Muscle layer of colon (tissue), 2 donors: ENCODE data around the gene NEO1.

Experiments
- H3K27ac ChIP-seq: one replicate; pipeline ENCODE4 v1.7.0; 2013; ENCODE audit warnings: low read depth, mild to moderate bottlenecking, low read length, moderate library complexity
- H3K27me3 ChIP-seq, 2 donors: one replicate each; pipeline ENCODE4 v1.7.0; 2013; ENCODE audit warnings: low read length in 2 of 2, mild to moderate bottlenecking in 2 of 2; ENCODE audit not compliant: insufficient read depth in 2 of 2, control insufficient read depth in 1 of 2
- H3K36me3 ChIP-seq: one replicate; pipeline ENCODE4 v1.7.0; 2013; ENCODE audit warnings: mild to moderate bottlenecking, low read length; ENCODE audit not compliant: insufficient read depth
- H3K4me1 ChIP-seq: one replicate; pipeline ENCODE4 v1.7.0; 2013; ENCODE audit warnings: mild to moderate bottlenecking, low read length; ENCODE audit not compliant: insufficient read depth
- H3K4me3 ChIP-seq, 2 donors: one replicate each; pipeline ENCODE4 v1.7.0; 2013; ENCODE audit warnings: low read length in 2 of 2, low read depth in 1 of 2, mild to moderate bottlenecking in 1 of 2, moderate library complexity in 1 of 2
- H3K9ac ChIP-seq: one replicate; pipeline ENCODE4 v1.7.0; 2013; ENCODE audit warnings: low read length
- H3K9me3 ChIP-seq: one replicate; pipeline ENCODE4 v1.7.0; 2013; ENCODE audit warnings: mild to moderate bottlenecking, low read length
- donor health status: abdominal sarcoma.
- donor health status: Adenocarcinoma of cecum.

NEO1 gene

GRCh38 chr15:73127302-73127936, 75.2 kb downstream of the NEO1 start:
- Histone ChIP-seq H3K27ac (no peak overlapping the region), H3K27me3 (no peaks in the 10 kb centered on the region), H3K4me3 (no peak overlapping the region), H3K9ac (no peak overlapping the region), H3K9me3 (no peaks in the 10 kb centered on the region), H3K4me1 (no peaks in the 10 kb centered on the region), H3K36me3 (peaks cover 4% of the 10 kb centered on the region)

- Histone ChIP-seq H3K4me1 (no peaks in the 10 kb centered on the region), H3K9ac (no peak overlapping the region), H3K36me3 (no peaks in the 10 kb centered on the region), H3K4me3 (no peak overlapping the region), H3K27me3 (no peaks in the 10 kb centered on the region), H3K9me3 (no peaks in the 10 kb centered on the region), H3K27ac (no peak overlapping the region)
Measured at GRCh38 chr15:73130830-73131229, 78.6 kb downstream of the NEO1 start.

GRCh38 chr15:73134196-73134595, 81.9 kb downstream of the NEO1 start:
- peaks cover 3% of the 10 kb centered on the region for H3K4me1 ChIP-seq
- H3K9me3 ChIP-seq = no peaks in the 10 kb centered on the region
- peaks cover 8% of the 10 kb centered on the region for H3K36me3 ChIP-seq
- no peaks in the 10 kb centered on the region for H3K27me3 ChIP-seq
- no peak overlapping the region for H3K27ac ChIP-seq
- no peak overlapping the region for H3K4me3 ChIP-seq
- H3K9ac ChIP-seq = no peak overlapping the region

GRCh38 chr15:73139041-73139743, 86.9 kb downstream of the NEO1 start:
- no peaks in the 10 kb centered on the region for H3K27me3 ChIP-seq
- H3K9me3 ChIP-seq = no peaks in the 10 kb centered on the region
- peaks cover 8% of the 10 kb centered on the region for H3K36me3 ChIP-seq
- no peak overlapping the region for H3K4me3 ChIP-seq
- peaks cover 10% of the 10 kb centered on the region for H3K4me1 ChIP-seq
- H3K27ac ChIP-seq = no peak overlapping the region
- no peak overlapping the region for H3K9ac ChIP-seq

- Histone ChIP-seq H3K4me3 (no peak overlapping the region), H3K27me3 (no peaks in the 10 kb centered on the region), H3K9ac (no peak overlapping the region), H3K4me1 (peaks cover 10% of the 10 kb centered on the region), H3K27ac (no peak overlapping the region), H3K36me3 (peaks cover 8% of the 10 kb centered on the region), H3K9me3 (no peaks in the 10 kb centered on the region)
Measured at GRCh38 chr15:73139744-73140553, 87.7 kb downstream of the NEO1 start.

- no peaks in the 10 kb centered on the region for H3K27me3 ChIP-seq
- peaks cover 5% of the 10 kb centered on the region for H3K36me3 ChIP-seq
- peaks cover 10% of the 10 kb centered on the region for H3K4me1 ChIP-seq
- H3K4me3 ChIP-seq = no peak overlapping the region
- H3K27ac ChIP-seq = no peak overlapping the region
- H3K9me3 ChIP-seq = no peaks in the 10 kb centered on the region
- no peak overlapping the region for H3K9ac ChIP-seq
Measured at GRCh38 chr15:73141216-73141900, 89.1 kb downstream of the NEO1 start.

GRCh38 chr15:73142802-73143762, 90.8 kb downstream of the NEO1 start:
- H3K27ac ChIP-seq = no peak overlapping the region
- no peak overlapping the region for H3K4me3 ChIP-seq
- H3K9ac ChIP-seq = no peak overlapping the region
- H3K36me3 ChIP-seq = no peaks in the 10 kb centered on the region
- no peaks in the 10 kb centered on the region for H3K27me3 ChIP-seq
- no peaks in the 10 kb centered on the region for H3K9me3 ChIP-seq
- peaks cover 10% of the 10 kb centered on the region for H3K4me1 ChIP-seq

- H3K4me3 ChIP-seq = no peak overlapping the region
- H3K27ac ChIP-seq = no peak overlapping the region
- no peaks in the 10 kb centered on the region for H3K9me3 ChIP-seq
- H3K27me3 ChIP-seq = no peaks in the 10 kb centered on the region
- H3K9ac ChIP-seq = no peak overlapping the region
- peaks cover 10% of the 10 kb centered on the region for H3K4me1 ChIP-seq
- no peaks in the 10 kb centered on the region for H3K36me3 ChIP-seq
Measured at GRCh38 chr15:73143763-73144155, 91.5 kb downstream of the NEO1 start.

GRCh38 chr15:73146419-73146818, 94.2 kb downstream of the NEO1 start:
- Histone ChIP-seq H3K27me3 (no peaks in the 10 kb centered on the region), H3K27ac (no peak overlapping the region), H3K9ac (no peak overlapping the region), H3K4me1 (no peaks in the 10 kb centered on the region), H3K36me3 (no peaks in the 10 kb centered on the region), H3K4me3 (no peak overlapping the region), H3K9me3 (no peaks in the 10 kb centered on the region)

GRCh38 chr15:73150831-73151230, 98.6 kb downstream of the NEO1 start:
- Histone ChIP-seq H3K9ac (no peak overlapping the region), H3K36me3 (no peaks in the 10 kb centered on the region), H3K27me3 (no peaks in the 10 kb centered on the region), H3K27ac (no peak overlapping the region), H3K4me3 (no peak overlapping the region), H3K9me3 (no peaks in the 10 kb centered on the region), H3K4me1 (no peaks in the 10 kb centered on the region)
